ENCODE measurements around the gene GTF2H4.
"Not testable (repeated sequence)": the region's sequence is repeated elsewhere in the genome, so short reads cannot be mapped to it uniquely, and the experiment has no call there.

DNA sequence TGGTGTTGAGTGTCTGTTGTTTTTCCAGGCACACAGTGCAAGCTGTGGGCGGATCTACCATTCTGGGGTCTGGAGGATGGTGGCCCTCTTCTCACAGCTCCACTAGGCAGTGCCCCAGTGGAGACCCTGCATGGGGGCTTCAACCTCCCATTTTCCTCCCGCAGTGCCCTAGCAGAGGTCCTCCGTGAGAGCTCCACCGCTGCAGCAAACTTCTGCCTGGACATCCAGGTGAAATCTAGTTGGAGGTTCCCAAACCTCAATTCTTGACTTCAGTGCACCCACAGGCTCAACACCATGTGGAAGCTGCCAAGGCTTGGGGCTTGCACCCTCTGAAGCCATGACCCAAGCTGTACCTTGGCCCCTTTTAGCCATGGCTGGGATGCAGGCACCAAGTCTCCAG is 48.3 kb upstream of the GTF2H4 start:
- TF ChIP-seq, protein P1, sequence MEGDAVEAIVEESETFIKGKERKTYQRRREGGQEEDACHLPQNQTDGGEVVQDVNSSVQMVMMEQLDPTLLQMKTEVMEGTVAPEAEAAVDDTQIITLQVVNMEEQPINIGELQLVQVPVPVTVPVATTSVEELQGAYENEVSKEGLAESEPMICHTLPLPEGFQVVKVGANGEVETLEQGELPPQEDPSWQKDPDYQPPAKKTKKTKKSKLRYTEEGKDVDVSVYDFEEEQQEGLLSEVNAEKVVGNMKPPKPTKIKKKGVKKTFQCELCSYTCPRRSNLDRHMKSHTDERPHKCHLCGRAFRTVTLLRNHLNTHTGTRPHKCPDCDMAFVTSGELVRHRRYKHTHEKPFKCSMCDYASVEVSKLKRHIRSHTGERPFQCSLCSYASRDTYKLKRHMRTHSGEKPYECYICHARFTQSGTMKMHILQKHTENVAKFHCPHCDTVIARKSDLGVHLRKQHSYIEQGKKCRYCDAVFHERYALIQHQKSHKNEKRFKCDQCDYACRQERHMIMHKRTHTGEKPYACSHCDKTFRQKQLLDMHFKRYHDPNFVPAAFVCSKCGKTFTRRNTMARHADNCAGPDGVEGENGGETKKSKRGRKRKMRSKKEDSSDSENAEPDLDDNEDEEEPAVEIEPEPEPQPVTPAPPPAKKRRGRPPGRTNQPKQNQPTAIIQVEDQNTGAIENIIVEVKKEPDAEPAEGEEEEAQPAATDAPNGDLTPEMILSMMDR (IDR thresholded peaks at IDR 0.05): not testable (repeated sequence)
- TF ChIP-seq EZH2 (IDR thresholded peaks at IDR 0.05): not testable (repeated sequence)
